HG02759 (cell line): ENCODE measurements around the gene HRAS.

Experiments
- ATAC-seq: cut with Tn5 transposase; IDR thresholded peaks from one replicate; pipeline ENCODE4 v1.9.1; 2021; ENCODE audit warnings: mild to moderate bottlenecking, moderate library complexity; ENCODE audit not compliant: unreplicated experiment

The HRAS gene

DNA sequence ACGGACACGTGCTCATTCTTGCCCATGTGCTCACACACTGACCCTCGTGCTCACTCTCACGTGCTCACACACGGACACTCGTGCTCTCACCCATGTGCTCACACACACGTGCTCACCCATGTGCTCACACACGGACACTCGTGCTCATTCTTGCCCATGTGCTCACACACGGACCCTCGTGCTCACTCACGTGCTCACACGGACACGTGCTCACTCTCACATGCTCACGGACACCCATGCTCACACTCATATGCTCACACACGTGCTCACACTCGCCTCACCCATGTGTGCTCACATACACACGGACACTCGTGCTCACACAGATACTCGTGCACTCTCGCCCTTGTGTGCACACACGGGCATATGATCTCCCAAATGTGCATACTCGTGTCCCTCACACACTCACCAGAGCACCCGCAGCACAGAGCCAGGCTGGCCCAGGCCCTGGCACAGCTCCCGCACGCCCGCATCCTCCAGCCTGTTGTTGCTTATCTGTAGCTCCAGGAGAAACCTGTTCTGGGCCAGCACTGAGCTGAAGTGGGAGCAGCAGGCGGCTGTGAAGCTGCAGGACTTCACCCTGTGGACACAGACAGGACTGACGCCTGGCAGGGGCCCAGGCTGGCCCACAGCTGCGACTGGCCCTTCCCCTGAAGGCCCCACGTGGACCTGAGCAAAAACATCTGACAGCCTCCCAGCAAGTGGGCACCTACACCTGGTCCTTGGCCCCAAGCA is 37.6 kb downstream of the HRAS start:
- no peak for ATAC-seq

DNA sequence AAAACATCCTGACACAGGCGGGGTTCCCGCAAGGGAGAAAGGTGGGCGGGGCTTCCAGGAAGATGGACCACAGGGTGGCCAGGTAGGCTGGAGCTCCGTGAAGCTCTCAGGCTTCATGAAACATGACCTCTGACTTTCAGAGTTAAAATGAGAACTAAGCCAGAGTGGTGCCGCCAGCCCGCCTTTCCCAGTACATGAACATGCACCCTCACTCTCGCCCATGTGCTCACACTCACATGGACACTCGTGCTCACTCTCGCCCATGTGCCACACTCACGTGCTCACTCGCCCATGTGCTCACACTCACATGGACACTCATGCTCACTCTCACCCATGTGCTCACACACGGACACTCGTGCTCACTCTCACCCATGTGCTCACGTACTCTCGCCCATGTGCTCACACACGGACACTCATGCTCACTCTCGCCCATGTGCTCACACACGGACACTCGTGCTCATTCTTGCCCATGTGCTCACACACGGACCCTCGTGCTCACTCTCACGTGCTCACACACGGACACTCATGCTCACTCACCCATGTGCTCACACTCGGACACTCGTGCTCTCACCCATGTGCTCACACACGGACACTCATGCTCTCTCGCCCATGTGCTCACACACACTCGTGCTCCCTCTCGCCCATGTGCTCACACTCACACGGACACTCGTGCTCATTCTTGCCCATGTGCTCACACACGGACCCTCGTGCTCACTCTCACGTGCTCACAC is 38.4 kb downstream of the HRAS start:
- no peak for ATAC-seq

DNA sequence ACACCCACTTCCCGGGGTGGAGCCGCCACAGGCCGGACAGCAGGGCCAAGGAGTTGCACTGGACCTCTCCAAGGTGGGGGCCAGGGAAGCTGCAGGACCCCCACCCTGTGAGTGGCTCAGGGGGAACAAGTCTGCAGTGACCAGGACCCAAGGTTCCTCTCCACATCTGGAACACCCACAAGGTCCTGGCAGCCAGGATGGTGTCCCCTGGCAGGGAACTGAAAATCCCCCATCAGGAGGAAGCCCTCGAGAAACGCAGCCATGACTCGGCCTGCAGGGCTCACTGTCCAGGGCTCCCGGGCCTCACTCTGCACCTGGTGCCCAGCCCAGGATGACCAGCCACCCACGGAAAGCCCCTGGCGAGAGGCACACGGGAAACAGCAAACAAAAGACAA is 39.8 kb downstream of the HRAS start:
- no peak for ATAC-seq

DNA sequence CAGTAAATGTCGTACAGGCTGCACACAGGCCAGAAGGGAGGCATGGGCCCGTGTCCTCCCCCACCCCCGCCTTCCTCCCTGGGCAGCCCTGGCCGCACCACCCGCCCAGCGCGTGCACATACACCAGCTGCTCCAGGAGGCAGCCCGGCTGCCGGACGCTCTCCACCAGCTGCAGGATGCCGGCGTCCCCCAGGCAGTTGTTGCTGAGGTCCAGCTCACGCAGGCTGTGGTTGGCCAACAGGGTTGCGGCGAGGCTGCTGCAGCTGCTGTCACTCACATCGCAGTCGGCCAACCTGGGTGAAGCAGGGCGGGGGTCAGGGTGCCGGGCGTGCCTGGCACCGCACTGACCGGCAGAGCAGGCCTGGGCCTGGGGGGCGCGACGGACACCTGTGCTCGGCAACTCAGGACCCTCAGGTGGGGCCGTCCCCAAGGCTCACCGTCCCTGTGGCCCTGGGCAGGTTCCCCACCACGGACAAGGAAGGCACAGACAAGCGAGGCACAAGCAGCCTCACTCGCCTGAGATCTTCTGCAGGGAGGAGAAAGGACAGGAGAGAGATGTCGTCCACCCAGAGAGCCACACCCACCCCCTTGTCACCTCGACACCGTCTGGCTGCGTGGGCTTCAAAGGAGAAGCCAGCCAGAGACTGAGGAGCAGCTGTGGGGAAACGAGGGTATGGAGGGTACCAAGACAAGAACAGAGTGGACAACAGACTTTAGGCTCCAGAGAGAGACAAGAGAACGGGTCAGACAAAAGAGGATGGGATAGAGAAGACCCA is 40.4 kb downstream of the HRAS start:
- no peak for ATAC-seq

DNA sequence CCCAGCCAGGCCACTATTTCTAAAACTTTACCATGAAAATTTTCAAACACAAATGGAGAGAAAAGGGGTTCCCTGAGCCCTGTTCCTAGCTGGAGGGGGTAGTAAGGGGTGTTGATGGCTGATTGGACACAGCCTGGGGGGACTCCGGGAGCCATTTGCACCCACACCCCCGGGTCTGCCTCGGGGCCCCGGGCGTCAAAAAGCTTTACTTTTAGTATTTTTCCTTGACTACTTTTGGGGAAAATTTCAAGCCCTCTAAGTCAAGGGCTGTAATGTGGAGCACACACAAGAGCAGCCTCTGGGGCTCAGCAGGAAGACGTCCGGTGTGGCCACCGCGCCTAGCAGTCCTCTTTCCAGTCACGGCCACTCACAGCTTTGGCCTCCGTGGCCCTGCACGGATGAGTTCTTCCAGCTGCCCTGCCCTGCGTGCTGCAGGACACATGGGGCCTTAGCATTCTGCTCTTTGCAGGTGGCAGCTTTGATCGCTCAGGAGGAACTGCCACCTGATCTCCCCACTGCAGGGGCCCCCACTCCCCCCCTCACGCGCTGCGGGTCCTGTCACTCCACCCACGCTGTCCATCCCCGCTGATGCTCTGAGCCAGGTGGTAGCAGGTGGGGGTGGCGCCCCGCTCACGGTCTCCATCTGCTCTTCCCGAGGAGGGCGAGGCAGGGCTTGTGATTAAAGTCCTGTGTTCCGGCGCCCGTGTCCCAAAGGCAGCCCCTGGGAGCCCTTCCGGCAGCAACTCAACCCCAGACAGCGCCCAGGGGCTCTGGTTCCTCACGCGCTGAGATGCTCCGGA is 42.7 kb downstream of the HRAS start:
- no peak for ATAC-seq

DNA sequence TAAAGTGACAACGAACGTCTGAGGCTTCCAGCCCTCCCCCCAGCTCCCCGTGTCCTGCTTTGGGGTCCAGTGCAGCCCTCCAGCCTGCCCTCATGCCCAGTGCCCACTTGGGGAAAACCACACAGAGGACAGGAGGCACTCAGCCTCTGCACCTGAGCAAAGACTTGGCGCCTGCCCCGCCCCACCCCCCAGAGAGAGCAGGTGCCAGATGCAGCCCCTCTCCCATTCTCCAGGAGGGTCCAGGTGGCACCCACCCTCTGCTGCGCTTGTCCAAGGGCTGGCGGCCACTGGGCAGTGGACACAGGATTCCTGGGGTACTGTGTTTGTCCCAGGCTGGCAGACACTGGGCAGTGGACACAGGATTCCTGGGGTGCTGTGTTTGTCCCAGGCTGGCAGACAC is 44.0 kb downstream of the HRAS start:
- ATAC-seq = no peak

DNA sequence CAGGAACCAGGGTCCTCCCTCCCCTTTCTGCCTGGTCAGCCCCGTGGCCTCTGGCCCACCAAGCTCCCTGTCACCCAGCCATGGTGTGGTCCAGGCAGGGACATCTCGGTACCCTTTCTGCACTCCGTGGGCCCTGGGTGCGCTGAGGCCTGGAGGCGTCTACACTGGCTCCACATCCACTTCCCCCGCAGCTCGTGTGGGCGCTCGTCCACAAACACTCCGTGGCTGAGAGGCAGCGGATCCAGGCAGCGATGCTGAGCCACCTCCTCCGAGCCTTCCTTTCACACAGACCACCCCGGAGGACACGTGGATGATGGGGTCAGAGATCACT is 44.5 kb downstream of the HRAS start:
- no peak for ATAC-seq

DNA sequence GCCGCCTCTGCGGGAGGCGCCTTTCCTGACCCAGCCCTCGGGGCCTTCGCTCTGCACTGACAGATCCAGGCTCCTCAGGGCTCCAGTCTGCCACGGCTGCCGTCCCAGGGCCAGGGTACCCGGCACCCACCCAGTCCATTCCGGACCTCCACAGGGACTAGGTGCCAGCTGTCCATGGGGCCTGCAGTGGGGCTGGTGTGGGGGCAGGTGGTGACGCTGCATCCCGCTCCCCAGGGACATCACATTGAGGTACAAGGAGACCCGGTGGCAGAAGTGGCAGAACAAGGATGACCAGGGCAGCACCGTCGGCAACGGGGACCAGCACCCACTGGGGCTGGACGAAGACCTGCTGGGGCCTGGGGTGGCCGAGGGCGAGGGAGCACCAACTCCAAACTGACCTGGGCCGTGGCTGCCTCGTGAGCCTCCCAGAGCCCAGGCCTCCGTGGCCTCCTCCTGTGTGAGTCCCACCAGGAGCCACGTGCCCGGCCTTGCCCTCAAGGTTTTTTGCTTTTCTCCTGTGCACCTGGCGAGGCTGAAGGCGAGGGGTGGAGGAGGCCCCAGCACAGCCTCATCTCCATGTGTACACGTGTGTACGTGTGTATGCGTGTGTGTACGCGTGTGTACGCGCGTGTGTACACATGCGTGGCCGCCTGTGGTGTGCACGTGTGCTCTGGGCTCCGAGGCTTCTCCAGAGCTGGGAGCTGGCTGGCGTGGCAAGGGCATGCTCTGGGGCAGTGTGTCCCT is 45.0 kb downstream of the HRAS start:
- ATAC-seq = no peak

DNA sequence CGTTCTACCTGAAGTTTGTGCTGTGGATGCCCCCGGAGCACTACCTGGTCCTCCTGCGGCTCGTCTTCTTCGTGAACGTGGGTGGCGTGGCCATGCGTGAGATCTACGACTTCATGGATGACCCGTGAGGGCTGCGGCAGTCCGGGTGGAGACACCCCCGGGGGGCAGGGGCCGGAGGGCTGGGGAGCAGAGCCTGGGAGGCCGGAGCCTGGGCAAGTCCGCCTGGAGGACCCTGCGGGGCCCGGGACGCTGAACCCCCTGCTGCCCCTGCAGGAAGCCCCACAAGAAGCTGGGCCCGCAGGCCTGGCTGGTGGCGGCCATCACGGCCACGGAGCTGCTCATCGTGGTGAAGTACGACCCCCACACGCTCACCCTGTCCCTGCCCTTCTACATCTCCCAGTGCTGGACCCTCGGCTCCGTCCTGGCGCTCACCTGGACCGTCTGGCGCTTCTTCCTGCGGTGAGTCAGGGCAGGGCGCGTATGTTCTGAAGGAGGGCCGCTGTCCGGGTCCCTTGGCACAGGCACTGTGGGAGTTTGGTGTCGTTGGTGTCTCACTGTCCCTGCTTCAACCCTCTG is 45.7 kb downstream of the HRAS start:
- no peak for ATAC-seq

DNA sequence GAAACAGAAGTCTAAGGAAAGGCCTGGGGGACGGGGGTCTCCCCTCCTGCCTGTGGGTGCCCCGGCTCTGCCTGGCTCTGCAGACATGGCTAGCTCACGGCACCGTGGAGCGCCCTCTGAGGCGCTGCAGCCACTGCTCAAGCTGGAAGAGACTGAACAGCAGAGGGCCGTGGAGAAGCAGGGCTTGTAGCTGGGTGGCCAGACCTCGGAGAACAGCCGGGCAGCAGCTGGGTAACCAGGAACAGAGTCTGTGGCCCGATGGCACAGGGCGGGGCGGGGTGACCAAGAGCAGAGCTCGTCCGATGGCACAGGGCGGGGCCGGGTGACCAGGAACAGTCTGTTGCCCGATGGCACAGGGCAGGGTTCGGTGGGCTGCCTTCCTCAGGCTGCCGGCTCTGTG is 46.4 kb downstream of the HRAS start:
- ATAC-seq = no peak

DNA sequence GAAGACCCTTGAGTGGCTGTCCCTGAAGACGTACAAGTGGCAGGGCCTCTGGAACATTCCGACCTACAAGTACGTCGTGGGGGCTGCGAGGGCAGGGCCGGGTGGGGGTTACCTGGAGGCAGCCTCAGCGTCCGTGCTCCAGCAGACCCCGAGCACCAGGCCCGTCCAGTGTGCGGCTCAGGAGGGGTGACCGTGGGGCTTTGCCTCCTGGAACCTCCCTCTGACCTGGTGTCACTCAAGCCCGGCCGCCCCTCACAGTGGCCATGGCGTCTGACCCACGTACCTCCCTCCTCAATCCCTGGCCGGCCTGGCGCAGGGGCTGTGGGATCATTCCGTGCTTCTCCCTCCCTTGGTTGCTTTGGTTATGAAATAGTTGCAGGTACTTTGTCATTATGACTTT is 46.8 kb downstream of the HRAS start:
- ATAC-seq = no peak

DNA sequence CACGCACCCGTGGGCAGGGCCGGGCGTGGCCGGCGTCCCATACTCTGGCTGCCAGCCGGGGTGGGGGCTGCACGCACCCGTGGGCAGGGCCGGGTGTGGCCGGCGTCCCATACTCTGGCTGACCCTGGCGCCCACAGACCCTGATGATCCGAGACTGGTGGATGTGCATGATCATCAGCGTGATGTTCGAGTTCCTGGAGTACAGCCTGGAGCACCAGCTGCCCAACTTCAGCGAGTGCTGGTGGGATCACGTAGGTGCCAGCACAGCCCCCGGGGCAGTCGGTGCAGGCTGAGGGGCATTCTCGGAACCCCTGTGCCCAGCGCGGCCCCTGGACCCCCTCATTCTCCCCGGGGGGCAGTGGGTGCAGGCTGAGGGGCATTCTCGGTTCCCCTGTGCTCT is 47.3 kb downstream of the HRAS start:
- ATAC-seq = no peak

DNA sequence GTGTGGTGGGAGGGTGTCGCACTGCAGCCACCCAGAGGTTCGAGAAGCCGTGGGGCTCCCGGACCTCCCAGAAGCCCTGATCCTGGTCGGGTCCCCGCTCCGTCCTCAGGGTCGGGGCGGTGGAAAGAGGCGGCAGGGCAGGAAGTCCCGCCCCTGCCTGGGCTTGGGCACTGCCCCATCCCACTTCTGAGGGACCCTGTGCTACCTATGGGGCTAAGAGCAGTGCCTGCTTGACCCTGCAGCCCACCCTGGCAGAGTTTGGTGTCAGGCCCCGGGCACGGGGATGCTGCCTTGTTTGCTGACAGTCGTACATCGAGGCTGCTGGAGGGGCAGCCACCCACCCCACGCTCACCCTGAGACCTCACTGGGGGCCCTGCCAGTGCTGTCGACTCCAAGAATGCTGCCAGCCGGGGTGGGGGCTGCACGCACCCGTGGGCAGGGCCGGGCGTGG is 47.8 kb downstream of the HRAS start:
- ATAC-seq = no peak

DNA sequence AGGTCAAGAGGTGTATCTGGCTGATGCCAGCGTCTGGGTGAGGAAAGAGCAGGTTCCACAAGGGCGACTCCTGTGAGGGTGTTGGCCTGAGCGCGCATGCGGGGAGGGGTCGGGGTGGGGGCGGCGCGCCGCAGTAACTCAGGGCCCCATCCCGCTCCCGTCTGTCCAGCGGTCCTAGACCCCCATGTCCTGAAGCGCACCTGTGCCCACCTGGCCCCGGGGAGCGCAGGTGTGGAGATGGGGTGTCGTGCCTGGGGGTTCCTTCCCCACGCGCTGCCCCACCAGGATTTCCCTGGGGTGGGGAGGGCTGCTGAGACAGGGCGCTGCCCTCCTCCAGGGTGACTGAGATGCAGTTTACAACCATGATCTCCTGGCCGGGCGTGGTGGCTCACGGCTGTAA is 49.2 kb downstream of the HRAS start:
- ATAC-seq = no peak

DNA sequence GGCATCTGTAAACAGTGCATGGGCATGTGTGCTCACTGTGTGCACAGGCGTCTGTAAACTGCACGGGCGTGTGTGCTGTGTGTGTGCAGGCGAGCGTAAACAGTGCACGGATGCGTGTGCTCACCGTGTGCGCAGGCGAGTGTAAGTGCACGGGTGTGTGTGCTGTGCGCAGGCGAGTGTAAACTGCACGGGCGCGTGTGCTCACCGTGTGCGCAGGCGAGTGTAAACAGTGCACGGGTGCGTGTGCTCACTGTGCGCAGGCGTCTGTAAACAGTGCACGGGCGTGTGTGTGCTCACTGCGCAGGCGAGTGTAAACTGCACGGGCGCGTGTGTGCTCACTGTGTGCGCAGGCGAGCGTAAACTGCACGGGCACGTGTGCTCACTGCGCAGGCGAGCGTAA is 50.8 kb downstream of the HRAS start:
- ATAC-seq = no peak
